HG03025 (cell line): ENCODE data around the gene ANKH.

Source experiments
- ATAC-seq: cut with Tn5 transposase; IDR thresholded peaks from one replicate; pipeline ENCODE4 v1.9.1; 2021; ENCODE audit warnings: mild to moderate bottlenecking, moderate library complexity; ENCODE audit not compliant: unreplicated experiment, low FRiP score

The ANKH gene

DNA sequence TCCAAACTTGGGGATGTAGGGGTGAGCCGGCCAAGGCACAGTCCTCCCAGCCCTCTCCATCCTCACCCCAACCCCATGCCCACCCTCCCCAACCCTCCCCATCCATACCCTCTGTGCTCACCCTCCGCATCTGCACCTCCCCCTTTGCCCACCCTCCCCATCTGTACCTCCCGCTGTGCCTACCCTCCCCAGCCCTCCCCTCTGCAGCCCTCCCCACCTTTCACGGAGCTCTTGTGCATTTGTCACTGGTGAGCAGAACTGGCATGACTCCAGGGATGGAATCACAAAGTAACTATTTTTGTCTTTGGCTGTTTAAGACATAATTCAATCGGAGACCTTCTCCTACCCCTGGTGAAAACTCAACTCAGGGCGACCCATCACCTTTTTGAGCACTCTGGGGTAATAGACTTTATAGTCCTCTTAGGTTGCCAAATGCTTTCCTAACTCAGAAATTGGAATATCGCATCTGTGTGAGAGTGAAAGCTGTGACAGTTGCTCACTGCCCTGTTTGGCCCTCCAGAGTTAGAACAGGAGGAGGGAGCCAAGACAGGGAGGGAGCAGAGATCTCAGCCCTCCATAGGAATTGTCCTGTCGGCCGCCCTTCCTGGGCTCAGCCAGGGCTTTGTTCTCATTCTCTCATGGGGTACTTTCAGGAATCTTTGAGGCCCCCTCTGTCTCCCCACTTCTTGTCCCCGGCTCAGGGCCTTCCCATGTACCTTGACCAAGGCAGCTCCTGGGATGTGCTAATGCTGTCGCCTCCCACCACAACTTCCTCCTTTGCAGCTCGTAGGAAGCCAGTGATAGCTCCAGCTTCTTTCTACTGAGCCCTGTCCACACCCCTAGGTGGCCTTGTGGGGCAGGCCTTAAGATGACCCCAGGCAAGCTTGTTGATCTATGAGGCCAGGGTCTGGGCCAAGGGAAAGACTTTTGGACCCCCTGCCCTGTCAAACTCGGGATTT, 170.8 kb downstream of the ANKH start:
- ATAC-seq = no peak

GRCh38 chr5:14699807-14700400, 171.7 kb downstream of the ANKH start:
- ATAC-seq = no peak

GRCh38 chr5:14699159-14699558, 172.4 kb downstream of the ANKH start:
- no peak for ATAC-seq

- ATAC-seq = no peak
Measured at GRCh38 chr5:14698495-14698894, 173.1 kb downstream of the ANKH start.

DNA sequence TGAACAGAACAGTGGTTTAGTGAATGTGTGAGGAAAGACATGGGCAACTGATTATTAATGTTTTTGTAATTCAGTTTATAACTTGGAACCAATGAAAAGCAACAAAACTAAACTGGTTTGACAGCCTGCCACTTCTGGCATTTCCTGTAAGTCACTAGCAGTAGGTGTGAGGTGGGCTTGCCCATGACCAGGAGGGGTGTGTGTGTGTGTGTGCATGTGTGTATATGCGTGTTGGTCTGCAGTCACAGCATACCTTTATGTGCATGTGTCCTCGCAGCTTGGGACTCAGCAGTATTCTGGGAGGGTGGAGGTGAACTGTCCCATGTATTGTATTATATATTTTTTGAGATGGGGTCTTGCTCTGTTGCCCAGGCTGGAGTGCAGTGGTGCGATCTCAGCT, 174.7 kb downstream of the ANKH start:
- no peak for ATAC-seq

GRCh38 chr5:14696057-14696456, 175.5 kb downstream of the ANKH start:
- ATAC-seq = no peak

DNA sequence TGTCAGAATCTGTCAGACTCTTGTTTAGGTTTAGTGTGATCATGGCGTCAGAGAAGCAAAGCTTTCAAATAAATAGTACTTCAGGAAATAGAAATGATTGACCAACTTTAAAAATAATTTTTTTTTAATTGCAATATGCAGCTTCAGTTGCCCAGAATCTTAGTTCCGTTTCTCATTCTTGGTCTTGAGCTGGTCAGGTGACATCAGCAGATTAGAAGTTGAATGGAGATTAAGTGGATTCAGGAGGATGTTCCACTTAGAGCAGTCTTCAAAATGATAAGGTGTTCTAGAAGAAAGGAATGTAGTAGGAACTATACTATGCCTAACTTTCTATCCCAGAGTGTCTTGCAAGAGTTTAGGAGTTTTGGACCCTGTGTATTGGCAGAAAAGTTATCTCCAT, 176.4 kb downstream of the ANKH start:
- ATAC-seq = no peak

- no peak for ATAC-seq
Measured at GRCh38 chr5:14693070-14693469, 178.5 kb downstream of the ANKH start.

DNA sequence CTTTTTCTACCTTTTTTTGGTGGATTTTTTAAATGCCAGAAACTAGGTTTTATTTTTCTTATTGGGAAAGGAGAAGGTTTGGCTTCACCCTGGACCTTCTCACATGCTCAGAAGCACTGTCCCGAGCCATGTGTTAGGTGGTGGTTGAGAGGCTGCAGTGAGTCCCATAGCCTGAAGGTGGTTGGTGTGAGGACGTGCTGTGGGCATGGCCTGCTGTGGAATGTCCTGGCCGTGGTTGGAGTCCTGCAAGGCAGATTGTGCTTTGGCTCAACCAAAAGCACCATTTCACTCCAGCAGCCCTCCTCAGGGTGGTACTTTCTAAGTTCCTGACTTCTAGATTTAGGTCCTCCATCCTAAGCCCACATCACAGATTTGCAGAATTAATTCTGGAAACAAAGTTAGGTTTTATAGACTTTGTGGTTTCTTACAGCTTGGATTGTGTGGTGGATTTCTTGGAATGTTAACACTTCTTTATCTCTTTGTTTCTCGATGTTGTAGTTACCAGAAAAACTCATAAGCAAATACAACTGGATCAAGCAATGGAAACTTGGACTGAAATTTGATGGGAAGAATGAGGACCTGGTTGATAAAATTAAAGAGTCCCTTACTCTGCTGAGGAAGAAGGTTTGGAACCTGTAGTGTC, 184.4 kb downstream of the ANKH start:
- no peak for ATAC-seq

DNA sequence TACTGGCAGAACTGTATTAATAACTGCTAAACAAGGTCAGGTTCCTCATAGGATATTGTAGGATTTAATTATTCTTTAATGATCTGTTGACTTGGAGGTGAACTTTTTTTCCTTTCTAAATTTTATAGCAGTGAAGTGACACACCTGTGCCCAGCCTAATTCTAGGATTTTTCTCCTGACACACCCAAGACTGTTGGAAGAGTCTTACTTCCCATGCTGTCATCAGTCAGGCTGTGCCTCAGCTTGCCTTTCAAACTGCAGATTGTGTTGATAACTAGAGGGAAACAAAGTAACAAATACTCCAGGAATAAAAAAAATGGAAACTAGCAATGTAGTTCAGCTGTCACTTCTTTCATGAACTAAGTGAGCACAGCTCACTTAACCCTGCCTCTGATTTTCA, 185.1 kb downstream of the ANKH start:
- no peak for ATAC-seq

- peak; percentile 93 for ATAC-seq
Measured at GRCh38 chr5:14685757-14686156, 185.8 kb downstream of the ANKH start.

GRCh38 chr5:14684757-14685156, 186.8 kb downstream of the ANKH start:
- ATAC-seq = no peak

- no peak for ATAC-seq
Measured at GRCh38 chr5:14683906-14684455, 187.6 kb downstream of the ANKH start.

GRCh38 chr5:14681236-14681752, 190.3 kb downstream of the ANKH start:
- no peak for ATAC-seq

DNA sequence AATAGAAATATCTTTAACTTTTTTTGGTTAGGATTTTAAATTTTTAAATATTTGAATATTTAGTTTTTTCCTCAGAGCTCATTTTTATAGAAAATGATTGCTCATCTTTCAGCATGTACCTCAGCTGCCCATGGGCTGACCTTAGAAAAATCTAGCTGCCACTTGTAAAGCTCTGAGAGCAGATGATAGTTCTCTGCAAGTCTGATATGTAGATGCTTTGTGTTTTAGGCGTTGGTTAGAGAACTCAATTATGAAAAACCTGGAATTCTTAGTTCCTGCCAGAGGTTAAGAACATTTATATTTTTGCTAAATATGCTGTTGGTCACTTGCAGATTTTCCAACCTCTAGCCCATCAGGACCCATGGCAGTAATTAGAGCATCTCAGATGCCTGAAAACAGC, 192.0 kb downstream of the ANKH start:
- ATAC-seq = no peak

- ATAC-seq = no peak
Measured at GRCh38 chr5:14678773-14679334, 192.7 kb downstream of the ANKH start.

DNA sequence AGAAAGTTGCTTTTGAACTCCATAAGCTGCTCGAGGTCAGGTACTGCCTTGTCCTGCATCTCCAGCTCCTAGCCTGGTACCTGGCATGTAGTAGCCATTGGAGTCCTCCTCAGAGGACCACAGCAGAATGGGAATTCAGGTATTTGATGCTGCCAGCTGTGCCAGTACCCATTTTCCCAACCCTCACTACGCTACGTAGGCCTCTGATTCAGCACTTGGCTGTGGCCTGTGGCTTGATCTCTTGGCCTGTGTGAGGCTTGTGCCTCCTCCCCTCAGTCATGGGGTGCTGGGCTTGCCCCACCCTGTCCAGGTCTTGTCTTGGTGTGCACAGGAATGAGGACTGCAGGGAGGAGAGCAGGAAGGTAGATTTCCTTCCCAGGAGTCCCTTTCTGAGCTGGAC, 195.3 kb downstream of the ANKH start:
- ATAC-seq = peak; percentile 37

DNA sequence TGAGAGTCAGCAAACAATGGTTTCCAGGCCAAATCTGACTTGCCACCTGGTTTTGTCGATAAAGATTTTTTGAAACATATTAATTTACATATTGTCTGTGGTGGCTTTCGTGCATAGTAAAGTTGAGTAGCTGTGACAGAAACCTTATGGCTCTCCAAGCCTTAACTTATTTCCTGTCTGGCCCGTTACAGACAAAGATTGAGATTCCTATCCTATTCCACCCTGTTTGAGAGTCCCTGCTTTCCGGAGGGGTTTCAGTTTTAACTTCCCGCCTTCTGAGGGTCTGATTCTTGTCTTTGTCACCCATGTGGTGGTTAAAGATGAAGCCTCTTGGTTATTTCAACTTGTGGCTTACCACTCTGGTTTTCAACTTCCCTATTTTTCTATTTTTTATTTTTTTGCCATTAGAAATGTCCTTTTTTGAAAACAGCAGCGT, 195.7 kb downstream of the ANKH start:
- ATAC-seq = peak; percentile 54

DNA sequence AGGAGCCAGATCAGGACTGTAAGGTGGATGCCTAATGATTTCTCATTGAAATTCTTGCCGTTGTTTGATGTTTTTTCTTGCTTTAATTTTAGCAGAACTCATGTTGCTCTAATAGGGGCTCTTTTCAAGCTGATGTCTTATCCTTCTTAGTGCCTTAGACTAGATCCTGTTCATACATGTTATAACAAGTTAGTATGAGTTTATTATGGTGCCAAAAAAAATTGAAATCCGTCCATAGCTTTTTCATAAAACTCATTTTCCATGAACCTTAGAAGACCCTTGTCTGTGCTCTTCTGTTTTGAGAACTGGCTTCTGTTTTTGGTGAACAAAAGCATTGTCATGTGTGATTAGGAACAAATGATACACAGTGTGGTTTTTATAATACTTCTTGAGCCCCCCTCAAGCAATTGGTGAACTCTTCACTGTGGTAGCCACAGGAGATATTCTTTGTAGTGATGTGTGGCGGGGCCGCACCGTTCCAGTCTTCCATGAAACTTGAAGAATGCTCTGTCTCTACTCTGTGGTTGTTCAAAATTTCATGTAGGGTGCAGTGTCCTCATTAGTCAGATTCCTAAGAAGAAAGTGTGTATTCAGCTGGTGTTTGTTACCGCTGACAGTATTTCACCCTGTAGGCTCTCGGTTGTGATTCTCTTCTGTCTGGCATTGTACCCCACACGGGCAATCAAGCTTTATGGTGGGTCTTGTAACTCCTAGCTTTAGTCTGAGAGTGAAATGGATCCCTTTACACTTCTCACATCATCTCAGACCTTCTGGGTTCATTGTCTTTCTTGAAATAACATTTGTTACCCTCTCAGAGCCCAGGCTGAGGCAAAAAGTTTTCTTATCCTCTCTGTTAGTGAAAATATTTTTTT, 196.4 kb downstream of the ANKH start:
- ATAC-seq = peak; percentile 1

GRCh38 chr5:14673443-14673842, 198.1 kb downstream of the ANKH start:
- no peak for ATAC-seq
